Measurements from ENCODE around the gene SLC9C1.

- TF ChIP-seq, protein P1, sequence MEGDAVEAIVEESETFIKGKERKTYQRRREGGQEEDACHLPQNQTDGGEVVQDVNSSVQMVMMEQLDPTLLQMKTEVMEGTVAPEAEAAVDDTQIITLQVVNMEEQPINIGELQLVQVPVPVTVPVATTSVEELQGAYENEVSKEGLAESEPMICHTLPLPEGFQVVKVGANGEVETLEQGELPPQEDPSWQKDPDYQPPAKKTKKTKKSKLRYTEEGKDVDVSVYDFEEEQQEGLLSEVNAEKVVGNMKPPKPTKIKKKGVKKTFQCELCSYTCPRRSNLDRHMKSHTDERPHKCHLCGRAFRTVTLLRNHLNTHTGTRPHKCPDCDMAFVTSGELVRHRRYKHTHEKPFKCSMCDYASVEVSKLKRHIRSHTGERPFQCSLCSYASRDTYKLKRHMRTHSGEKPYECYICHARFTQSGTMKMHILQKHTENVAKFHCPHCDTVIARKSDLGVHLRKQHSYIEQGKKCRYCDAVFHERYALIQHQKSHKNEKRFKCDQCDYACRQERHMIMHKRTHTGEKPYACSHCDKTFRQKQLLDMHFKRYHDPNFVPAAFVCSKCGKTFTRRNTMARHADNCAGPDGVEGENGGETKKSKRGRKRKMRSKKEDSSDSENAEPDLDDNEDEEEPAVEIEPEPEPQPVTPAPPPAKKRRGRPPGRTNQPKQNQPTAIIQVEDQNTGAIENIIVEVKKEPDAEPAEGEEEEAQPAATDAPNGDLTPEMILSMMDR (IDR thresholded peaks at IDR 0.05; ENCODE audit: low read length), result no peak
- TF ChIP-seq EZH2 (IDR thresholded peaks at IDR 0.05; ENCODE audit: borderline replicate concordance, low read length), result no peak
Observed at GRCh38 chr3:112338021-112338726, 44.2 kb upstream of the SLC9C1 start.

Measured in OCI-LY1 (cell line).